Activated CD4-positive, alpha-beta T cell treated with anti-CD3 and anti-CD28 coated beads, Interleukin-2, amount 10 ng/mL, durations not matched to agents 24 days and 14 days (primary cell): Measurements from ENCODE around the gene VPS26B. TPM values are rescaled to one million over a fixed set of nuclear protein-coding genes. Genes with fewer than 3 reads are reported as not detected.

ENCODE experiments used
- DNase-seq: peaks from one replicate; pipeline ENCODE4 v3.0.0; 2022
- H3K27ac Mint-ChIP-seq: one replicate; pipeline ENCODE4 v1.8.0; 2022; ENCODE audit warnings: mild to moderate bottlenecking, mixed read lengths
- H3K27me3 Mint-ChIP-seq: one replicate; pipeline ENCODE4 v1.8.0; 2022; ENCODE audit warnings: mixed read lengths
- H3K36me3 Mint-ChIP-seq: one replicate; pipeline ENCODE4 v1.8.0; 2022; ENCODE audit warnings: low read depth, mild to moderate bottlenecking, mixed read lengths
- H3K4me1 Mint-ChIP-seq: one replicate; pipeline ENCODE4 v1.8.0; 2021; ENCODE audit warnings: mixed read lengths
- H3K4me3 Mint-ChIP-seq: one replicate; pipeline ENCODE4 v1.8.0; 2022; ENCODE audit warnings: mild to moderate bottlenecking, moderate library complexity, mixed read lengths
- H3K9me3 Mint-ChIP-seq: one replicate; pipeline ENCODE4 v1.8.0; 2021; ENCODE audit warnings: mixed read lengths
- intact Hi-C: fragments of 100-400 bp; cut with micrococcal nuclease; formaldehyde crosslinking; loops from one replicate; pipeline ENCODE4 v1.15.1; 2023
- total RNA-seq: library from RNA; stranded (reverse); gene quantifications from 2 replicates; pipeline ENCODE4 v1.2.3, GENCODE V29; 2022

The VPS26B gene
- total RNA-seq, 1 donor from 2014 or later, result 42.6 TPM

GRCh38 chr11:134240592-134240991, 16.1 kb downstream of the VPS26B start:
- Mint-ChIP-seq H3K9me3 (no peaks in the 10 kb centered on the region), H3K36me3 (peaks cover 46% of the 10 kb centered on the region), H3K4me3 (no peak overlapping the region), H3K27ac (no peak overlapping the region), H3K4me1 (no peaks in the 10 kb centered on the region), H3K27me3 (no peaks in the 10 kb centered on the region)
- DNase-seq, result no peak
- intact Hi-C loops, result no loop called here

DNA sequence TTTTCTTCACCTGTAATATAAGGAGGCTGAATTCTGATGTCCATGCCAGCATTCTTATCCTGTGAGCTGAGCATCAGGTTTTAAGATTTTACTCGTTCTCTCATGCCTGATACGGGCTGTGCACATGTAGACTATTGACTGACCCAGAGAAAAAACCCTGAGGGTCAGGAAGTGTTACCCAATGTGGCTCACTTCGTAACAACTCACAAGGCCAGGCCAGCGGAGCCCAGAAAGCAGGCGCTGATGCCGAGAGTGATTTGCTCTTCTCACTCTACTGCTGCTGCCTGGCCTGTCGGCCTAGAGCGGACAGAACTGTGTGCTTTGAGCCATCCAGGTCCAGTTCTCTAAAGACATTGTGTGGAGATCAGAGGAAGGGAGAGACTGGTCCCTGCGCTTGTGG, 17.9 kb downstream of the VPS26B start:
- H3K9me3 Mint-ChIP-seq, result no peaks in the 10 kb centered on the region
- H3K27me3 Mint-ChIP-seq, result no peaks in the 10 kb centered on the region
- no peaks in the 10 kb centered on the region for H3K4me1 Mint-ChIP-seq
- H3K27ac Mint-ChIP-seq, result no peak overlapping the region
- no peak overlapping the region for H3K4me3 Mint-ChIP-seq
- intact Hi-C loops, result no loop called here
- DNase-seq, result no peak
- H3K36me3 Mint-ChIP-seq, result peaks cover 47% of the 10 kb centered on the region

GRCh38 chr11:134243913-134244312, 19.4 kb downstream of the VPS26B start:
- H3K27me3 Mint-ChIP-seq, result no peaks in the 10 kb centered on the region
- no peaks in the 10 kb centered on the region for H3K4me1 Mint-ChIP-seq
- no peak overlapping the region for H3K27ac Mint-ChIP-seq
- intact Hi-C loops, result loop anchor here (2.0 kb wide), 1 partner anchor 37 kb away; no protein-coding TSS in a partner anchor
- no peak overlapping the region for H3K4me3 Mint-ChIP-seq
- DNase-seq, result no peak
- peaks cover 51% of the 10 kb centered on the region for H3K36me3 Mint-ChIP-seq
- H3K9me3 Mint-ChIP-seq, result no peaks in the 10 kb centered on the region

DNA sequence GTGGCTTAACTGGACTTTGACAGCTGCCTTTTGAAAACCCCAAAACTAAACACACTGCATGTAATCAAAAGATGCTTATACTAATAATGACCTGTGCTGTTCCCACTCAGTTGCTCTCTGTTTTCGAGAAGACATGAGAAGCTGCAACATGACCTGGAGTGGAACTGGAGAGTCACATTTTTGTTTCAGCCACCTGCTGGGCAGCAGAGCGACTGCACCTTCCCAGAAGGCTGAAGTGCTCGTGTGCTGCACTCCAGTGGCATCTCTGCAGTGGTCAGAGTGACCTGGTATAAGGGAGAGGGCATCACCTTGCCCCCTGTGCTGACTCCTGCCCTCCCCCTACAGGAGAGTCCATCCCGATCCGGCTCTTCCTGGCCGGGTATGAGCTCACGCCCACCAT, 20.1 kb downstream of the VPS26B start:
- H3K27ac Mint-ChIP-seq, result no peak overlapping the region
- H3K4me1 Mint-ChIP-seq, result peaks cover 5% of the 10 kb centered on the region
- H3K36me3 Mint-ChIP-seq, result peaks cover 53% of the 10 kb centered on the region
- no peak overlapping the region for H3K4me3 Mint-ChIP-seq
- intact Hi-C loops, result loop anchor here (2.0 kb wide), 1 partner anchor 38 kb away; no protein-coding TSS in a partner anchor
- peak; percentile 72 for DNase-seq
- no peaks in the 10 kb centered on the region for H3K27me3 Mint-ChIP-seq
- H3K9me3 Mint-ChIP-seq, result no peaks in the 10 kb centered on the region

DNA sequence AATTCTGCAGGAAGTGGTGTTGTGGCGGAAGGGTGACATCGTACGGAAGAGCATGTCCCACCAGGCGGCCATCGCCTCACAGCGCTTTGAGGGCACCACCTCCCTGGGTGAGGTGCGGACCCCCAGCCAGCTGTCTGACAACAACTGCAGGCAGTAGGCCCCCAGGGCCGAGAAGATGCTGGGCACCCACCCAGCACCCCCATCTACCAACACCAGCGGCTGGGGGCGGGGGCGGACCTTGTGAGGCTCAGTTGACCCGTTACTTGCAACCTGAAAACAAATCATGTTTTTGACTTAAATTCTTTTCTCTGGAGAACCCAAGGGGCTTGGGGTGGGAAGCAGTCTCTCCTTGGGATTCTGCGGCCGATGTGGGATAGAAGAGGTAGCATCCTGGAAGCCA, 21.0 kb downstream of the VPS26B start:
- no peak for DNase-seq
- Mint-ChIP-seq H3K27ac (no peak overlapping the region), H3K9me3 (no peaks in the 10 kb centered on the region), H3K36me3 (peaks cover 48% of the 10 kb centered on the region), H3K27me3 (no peaks in the 10 kb centered on the region), H3K4me3 (no peak overlapping the region), H3K4me1 (peaks cover 5% of the 10 kb centered on the region)
- intact Hi-C loops, result loop anchor here (2.0 kb wide), 1 partner anchor 39 kb away; no protein-coding TSS in a partner anchor

DNA sequence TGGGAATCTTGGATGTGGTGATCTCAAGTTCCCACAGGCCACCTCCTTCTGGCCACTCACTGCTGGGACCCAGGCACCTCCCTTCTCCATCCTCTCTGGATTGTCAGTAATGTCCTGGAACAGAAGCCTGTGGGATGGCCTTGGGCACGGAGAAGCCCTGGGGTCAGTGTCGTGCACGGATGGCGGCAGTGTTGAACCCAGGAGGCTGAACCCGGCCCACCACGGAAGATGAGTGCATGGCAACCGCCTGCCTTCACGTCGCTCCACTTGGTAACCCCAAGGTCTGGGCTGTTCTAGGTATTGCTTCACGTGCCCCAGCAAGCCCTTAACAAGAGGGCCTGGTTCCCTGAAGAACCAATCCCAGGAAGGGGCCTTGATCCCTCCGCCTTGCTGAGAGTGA, 21.6 kb downstream of the VPS26B start:
- Mint-ChIP-seq H3K4me3 (no peak overlapping the region), H3K36me3 (peaks cover 48% of the 10 kb centered on the region), H3K27me3 (no peaks in the 10 kb centered on the region), H3K4me1 (peaks cover 5% of the 10 kb centered on the region), H3K27ac (no peak overlapping the region), H3K9me3 (no peaks in the 10 kb centered on the region)
- intact Hi-C loops, result no loop called here
- no peak for DNase-seq

- Mint-ChIP-seq H3K4me3 (no peak overlapping the region), H3K4me1 (peaks cover 7% of the 10 kb centered on the region), H3K9me3 (no peaks in the 10 kb centered on the region), H3K36me3 (peaks cover 48% of the 10 kb centered on the region), H3K27ac (no peak overlapping the region), H3K27me3 (no peaks in the 10 kb centered on the region)
- intact Hi-C loops, result no loop called here
- DNase-seq, result no peak
Observed at GRCh38 chr11:134246678-134247077, 22.2 kb downstream of the VPS26B start.

DNA sequence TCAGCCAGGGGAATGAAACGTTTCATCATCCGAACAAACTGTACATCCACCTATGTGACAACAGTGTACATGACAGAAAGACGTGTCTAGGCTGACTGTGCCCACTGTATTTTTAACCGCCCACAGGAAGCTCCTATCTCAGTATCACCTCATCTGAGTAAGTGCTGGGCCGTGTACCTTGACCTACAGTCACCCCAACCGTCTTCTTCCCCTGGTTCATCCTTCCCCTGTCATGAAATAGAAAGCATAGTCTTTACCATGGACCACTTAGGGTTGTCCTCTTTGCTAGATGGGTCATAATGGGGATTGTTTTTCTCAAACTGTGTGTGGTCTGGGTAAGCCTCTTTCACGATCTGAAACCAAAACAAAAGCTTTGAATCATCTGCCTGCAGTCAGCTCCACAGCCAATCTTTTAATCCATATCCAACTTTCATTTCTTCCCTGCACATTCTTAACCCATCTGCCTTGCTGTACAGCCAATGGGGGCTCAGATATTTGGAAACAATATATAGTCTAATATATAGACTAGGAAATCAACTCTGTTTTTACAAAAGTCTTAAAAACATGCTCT, 24.5 kb downstream of the VPS26B start:
- DNase-seq, result no peak
- Mint-ChIP-seq H3K4me3 (no peak overlapping the region), H3K4me1 (peaks cover 16% of the 10 kb centered on the region), H3K9me3 (no peaks in the 10 kb centered on the region), H3K27me3 (no peaks in the 10 kb centered on the region), H3K36me3 (peaks cover 35% of the 10 kb centered on the region), H3K27ac (peak overlapping the region; percentile 35)
- intact Hi-C loops, result no loop called here

DNA sequence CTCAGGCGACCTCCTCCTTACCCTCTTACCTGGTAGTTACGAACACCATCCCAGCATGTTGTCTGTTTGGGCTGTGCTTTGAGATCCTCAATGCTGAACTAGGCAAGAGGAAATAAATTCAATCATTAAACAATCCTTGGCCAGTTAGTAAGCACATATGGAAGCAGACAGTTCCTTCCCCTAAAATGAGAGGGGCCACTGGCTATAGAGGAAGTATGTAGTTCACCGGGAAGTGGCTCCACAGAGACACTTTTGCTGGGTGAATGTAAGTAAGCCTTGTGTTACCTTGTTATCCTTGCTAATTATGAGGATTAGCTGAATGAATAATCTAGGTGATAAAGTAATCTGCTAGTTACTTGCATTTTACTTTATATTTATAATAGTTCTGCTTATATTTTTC, 25.8 kb downstream of the VPS26B start:
- Mint-ChIP-seq H3K9me3 (no peaks in the 10 kb centered on the region), H3K36me3 (peaks cover 26% of the 10 kb centered on the region), H3K27ac (no peak overlapping the region), H3K27me3 (no peaks in the 10 kb centered on the region), H3K4me3 (no peak overlapping the region), H3K4me1 (peaks cover 24% of the 10 kb centered on the region)
- intact Hi-C loops, result no loop called here
- DNase-seq, result no peak

- intact Hi-C loops, result no loop called here
- no peak for DNase-seq
- H3K4me1 Mint-ChIP-seq, result peaks cover 27% of the 10 kb centered on the region
- H3K27ac Mint-ChIP-seq, result no peak overlapping the region
- H3K4me3 Mint-ChIP-seq, result no peak overlapping the region
- H3K9me3 Mint-ChIP-seq, result no peaks in the 10 kb centered on the region
- H3K36me3 Mint-ChIP-seq, result peaks cover 26% of the 10 kb centered on the region
- H3K27me3 Mint-ChIP-seq, result no peaks in the 10 kb centered on the region
Observed at GRCh38 chr11:134250675-134251074, 26.2 kb downstream of the VPS26B start.

DNA sequence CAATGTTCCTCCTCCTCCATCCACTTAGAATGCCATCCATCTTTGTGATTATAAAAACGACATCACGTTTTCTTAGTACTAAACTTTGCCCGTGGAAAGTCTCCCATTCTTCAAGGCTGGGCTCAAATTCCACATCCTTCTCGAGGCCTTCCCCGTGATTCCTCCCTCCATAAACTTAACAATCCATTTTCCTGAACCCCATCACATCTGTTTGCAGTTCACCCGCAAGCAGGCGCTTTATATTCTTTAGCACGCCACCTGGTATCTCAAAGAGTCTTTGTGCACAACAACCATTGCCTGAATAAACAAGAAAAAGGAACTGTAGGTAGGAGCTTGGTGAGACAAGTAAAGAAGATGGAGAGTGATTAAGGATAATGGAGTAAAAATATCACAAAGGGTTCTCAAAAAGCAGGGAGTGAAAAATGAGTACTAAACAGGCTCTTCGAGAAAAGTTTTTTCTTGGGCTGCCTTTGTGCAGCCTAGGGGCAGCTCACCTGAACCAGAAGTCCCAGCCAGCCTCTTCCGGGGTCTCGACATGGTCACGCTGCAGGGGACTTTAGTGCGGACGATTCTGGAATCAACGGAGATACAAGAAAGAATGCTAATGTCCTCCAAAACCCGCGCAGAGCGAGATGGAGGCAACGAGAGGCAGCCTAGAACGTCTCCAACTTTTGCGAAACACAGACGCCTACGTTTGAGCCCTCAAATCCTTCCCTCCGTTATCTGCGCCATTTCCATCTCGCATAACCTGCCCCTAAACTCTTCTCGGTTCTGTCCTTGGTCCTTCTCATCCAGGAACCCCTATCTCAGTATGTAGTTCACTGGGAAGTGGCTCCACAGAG, 28.1 kb downstream of the VPS26B start:
- Mint-ChIP-seq H3K36me3 (peaks cover 18% of the 10 kb centered on the region), H3K9me3 (no peaks in the 10 kb centered on the region), H3K27me3 (no peaks in the 10 kb centered on the region), H3K4me1 (peaks cover 27% of the 10 kb centered on the region), H3K4me3 (peak overlapping the region; percentile 94), H3K27ac (peak overlapping the region; percentile 88)
- intact Hi-C loops, result loop anchor here (1.0 kb wide), 3 partner anchors 23 to 79 kb away; partner anchors contain the start of genes GLB1L2 and VPS26B
- DNase-seq, result peak; percentile 79

GRCh38 chr11:134253188-134253993, 28.9 kb downstream of the VPS26B start, which contains the start of the genes ACAD8 and THYN1:
Gene ACAD8, plus strand, starts transcription at chr11:134253568. Its CDS starts 33 bp downstream, at chr11:134253601.
Gene THYN1, minus strand, starts transcription at chr11:134253352. Its CDS starts 470 bp downstream, at chr11:134252882.
- peak within 1 kb of the TSS; percentile 94 for H3K4me3 Mint-ChIP-seq
- peaks cover 14% of the 10 kb centered on the region for H3K36me3 Mint-ChIP-seq
- H3K4me1 Mint-ChIP-seq, result peaks cover 29% of the 10 kb centered on the region
- peak; percentile 98 for DNase-seq
- H3K27ac Mint-ChIP-seq, result peak within 1 kb of the TSS; percentile 88
- H3K9me3 Mint-ChIP-seq, result no peaks in the 10 kb centered on the region
- no peaks in the 10 kb centered on the region for H3K27me3 Mint-ChIP-seq
- intact Hi-C loops, result loop anchor here (1.0 kb wide), 3 partner anchors 22 to 78 kb away; partner anchors contain the start of genes GLB1L2 and VPS26B

- no peak for DNase-seq
- H3K36me3 Mint-ChIP-seq, result peaks cover 11% of the 10 kb centered on the region
- H3K4me1 Mint-ChIP-seq, result peaks cover 26% of the 10 kb centered on the region
- no peaks in the 10 kb centered on the region for H3K27me3 Mint-ChIP-seq
- intact Hi-C loops, result loop anchor here (1.0 kb wide), 1 partner anchor 8 kb away; no protein-coding TSS in a partner anchor
- H3K4me3 Mint-ChIP-seq, result peak overlapping the region; percentile 94
- H3K27ac Mint-ChIP-seq, result no peak overlapping the region
- H3K9me3 Mint-ChIP-seq, result no peaks in the 10 kb centered on the region
Observed at GRCh38 chr11:134254433-134255183, 30.1 kb downstream of the VPS26B start.
